ENCODE measurements around the gene FRG1.
"Not testable (repeated sequence)": the region's sequence is repeated elsewhere in the genome, so short reads cannot be mapped to it uniquely, and the experiment has no call there.

DNA sequence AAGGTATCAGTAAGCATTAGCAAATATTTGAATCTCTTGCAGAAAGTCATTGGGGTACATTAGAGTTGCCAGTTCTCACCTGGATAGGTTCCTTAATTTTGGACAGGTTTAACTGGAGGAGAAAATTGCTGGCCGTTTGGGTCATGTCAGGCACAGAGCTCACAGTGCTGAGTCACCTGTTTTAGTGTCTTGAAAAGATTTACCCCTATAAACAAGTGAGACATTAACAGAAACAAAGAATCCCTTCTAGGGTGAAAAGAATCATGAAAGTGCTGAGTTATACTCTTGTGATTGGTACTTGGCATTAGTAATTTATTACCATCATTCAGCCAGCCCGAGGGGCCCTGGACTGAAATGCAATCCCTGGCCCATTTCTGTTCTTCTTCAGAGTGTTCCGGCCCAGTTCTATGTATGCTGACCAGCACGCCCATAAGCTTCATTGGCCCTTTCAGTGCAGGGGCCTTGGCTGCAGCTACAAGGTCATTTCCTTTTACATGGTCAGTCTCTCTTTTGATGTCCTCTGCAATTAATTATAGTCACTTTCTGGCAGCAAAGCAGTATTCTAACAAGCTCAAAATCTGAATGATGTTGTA is 45.1 kb downstream of the FRG1 start:
- TF ChIP-seq CTCF, MAX (IDR thresholded peaks at IDR 0.05; ENCODE audit: low read depth, low read length): not testable (repeated sequence)
